Embryonic facial prominence (tissue), 1 donor: ENCODE data around the gene PBRM1.

Source experiments
- DNase-seq: peaks from one replicate; pipeline ENCODE4 v3.0.0-alpha.2; 2016; ENCODE audit errors: extremely low spot score

Gene PBRM1

GRCh38 chr3:52509753-52510328 is 175.9 kb downstream of the PBRM1 start:
- DNase-seq, result no peak

- DNase-seq, result no peak
These were observed 178.4 kb downstream of the PBRM1 start for GRCh38 chr3:52507359-52507758.

- no peak for DNase-seq
These were observed 179.3 kb downstream of the PBRM1 start for GRCh38 chr3:52506266-52506966.

GRCh38 chr3:52504977-52505376 is 180.7 kb downstream of the PBRM1 start:
- no peak for DNase-seq

GRCh38 chr3:52503788-52504424 is 181.8 kb downstream of the PBRM1 start:
- DNase-seq, result no peak

GRCh38 chr3:52502808-52503350 is 182.8 kb downstream of the PBRM1 start:
- DNase-seq, result no peak

GRCh38 chr3:52502001-52502400 is 183.7 kb downstream of the PBRM1 start:
- no peak for DNase-seq

GRCh38 chr3:52501046-52501445 is 184.7 kb downstream of the PBRM1 start:
- no peak for DNase-seq

GRCh38 chr3:52498137-52499054 is 187.3 kb downstream of the PBRM1 start:
- no peak for DNase-seq

GRCh38 chr3:52495777-52496602 is 189.7 kb downstream of the PBRM1 start:
- DNase-seq, result no peak
